GM19193 (cell line): Measurements from ENCODE around the gene RBM45.

Experiments
- POLR2A ChIP-seq: IDR thresholded peaks from 4 replicates; pipeline ENCODE4 v1.6.1; 2011; ENCODE audit not compliant: insufficient read depth, insufficient read length; ENCODE audit errors: extremely low read depth

Gene RBM45

GRCh38 chr2:178084273-178084672 is 28.0 kb upstream of the RBM45 start:
- no peak for TF ChIP-seq POLR2A

- TF ChIP-seq POLR2A, result no peak
Measured at GRCh38 chr2:178088774-178089270, 23.4 kb upstream of the RBM45 start.

GRCh38 chr2:178093471-178093870 is 18.8 kb upstream of the RBM45 start:
- no peak for TF ChIP-seq POLR2A

GRCh38 chr2:178101321-178102079 is 10.7 kb upstream of the RBM45 start:
- no peak for TF ChIP-seq POLR2A

- TF ChIP-seq POLR2A, result no peak
Measured at GRCh38 chr2:178105566-178105965, 6.7 kb upstream of the RBM45 start.

GRCh38 chr2:178106053-178106452 is 6.2 kb upstream of the RBM45 start:
- no peak for TF ChIP-seq POLR2A

GRCh38 chr2:178108176-178108575 is 4.1 kb upstream of the RBM45 start:
- TF ChIP-seq POLR2A, result no peak

GRCh38 chr2:178109813-178110212 is 2.4 kb upstream of the RBM45 start:
- TF ChIP-seq POLR2A, result no peak

GRCh38 chr2:178110681-178111080 is 1.6 kb upstream of the RBM45 start:
- no peak for TF ChIP-seq POLR2A

GRCh38 chr2:178111743-178112142 is 494 bp upstream of the RBM45 start:
- no peak for TF ChIP-seq POLR2A

- TF ChIP-seq POLR2A, result no peak
Measured at GRCh38 chr2:178114462-178114861, 2.2 kb downstream of the RBM45 start.

- no peak for TF ChIP-seq POLR2A
Measured at GRCh38 chr2:178115271-178115670, 3.0 kb downstream of the RBM45 start.

- TF ChIP-seq POLR2A, result no peak
Measured at GRCh38 chr2:178117725-178118124, 5.5 kb downstream of the RBM45 start.

GRCh38 chr2:178119179-178119922 is 7.1 kb downstream of the RBM45 start:
- TF ChIP-seq POLR2A, result no peak

- no peak for TF ChIP-seq POLR2A
Measured at GRCh38 chr2:178123163-178123562, 10.9 kb downstream of the RBM45 start.

- no peak for TF ChIP-seq POLR2A
Measured at GRCh38 chr2:178125125-178125524, 12.9 kb downstream of the RBM45 start.
